H9 (cell line): ENCODE measurements around the gene PPP1R15A. TPM values are rescaled to one million over a fixed set of nuclear protein-coding genes. Genes with fewer than 3 reads are reported as not detected.

Source experiments
- DNase-seq: peaks from one replicate; pipeline ENCODE4 v3.0.0-alpha.2; 2017
- H2AFZ ChIP-seq: one replicate; pipeline ENCODE4 v1.6.1; 2013; ENCODE audit warnings: mild to moderate bottlenecking, low read length, control low read depth, moderate library complexity
- H2AK5ac ChIP-seq: 2 replicates; pipeline ENCODE4 v1.6.1; 2013; ENCODE audit warnings: low read length, control low read depth, mixed read lengths; ENCODE audit not compliant: insufficient read length
- H2BK120ac ChIP-seq: one replicate; pipeline ENCODE4 v1.6.1; 2013; ENCODE audit warnings: low read depth, mild to moderate bottlenecking, low read length, control low read depth, inconsistent platforms; ENCODE audit not compliant: poor library complexity, severe bottlenecking
- H2BK12ac ChIP-seq: 2 replicates; pipeline ENCODE4 v1.6.1; 2013; ENCODE audit warnings: low read length, control low read depth, mixed read lengths, low read depth; ENCODE audit not compliant: insufficient read length
- H2BK15ac ChIP-seq: 2 replicates; pipeline ENCODE4 v1.6.1; 2013; ENCODE audit warnings: low read depth, low read length, control low read depth
- H2BK20ac ChIP-seq: one replicate; pipeline ENCODE4 v1.6.1; 2013; ENCODE audit warnings: low read depth, mild to moderate bottlenecking, low read length, control low read depth, inconsistent platforms; ENCODE audit not compliant: poor library complexity, severe bottlenecking
- H2BK5ac ChIP-seq: 2 replicates; pipeline ENCODE4 v1.6.1; 2013; ENCODE audit warnings: low read length, control low read depth, mixed read lengths; ENCODE audit not compliant: insufficient read length
- H3K14ac ChIP-seq: 2 replicates; pipeline ENCODE4 v1.6.1; 2013; ENCODE audit warnings: low read length, control low read depth; ENCODE audit not compliant: insufficient read depth
- H3K18ac ChIP-seq: 2 replicates; pipeline ENCODE4 v1.6.1; 2013; ENCODE audit warnings: low read depth, mild to moderate bottlenecking, mixed read lengths, low read length, control low read depth; ENCODE audit not compliant: insufficient read length
- H3K23ac ChIP-seq: 2 replicates; pipeline ENCODE4 v1.6.1; 2013; ENCODE audit warnings: low read length, control low read depth, mixed read lengths, low read depth; ENCODE audit not compliant: insufficient read length
- H3K23me2 ChIP-seq: 2 replicates; pipeline ENCODE4 v1.6.1; 2013; ENCODE audit warnings: low read depth, mild to moderate bottlenecking, mixed read lengths, low read length, control low read depth; ENCODE audit not compliant: insufficient read length, poor library complexity, severe bottlenecking
- H3K27ac ChIP-seq: 2 replicates; pipeline ENCODE4 v1.5.1; 2013; ENCODE audit warnings: low read length, control low read depth, mixed read lengths, low read depth; ENCODE audit not compliant: insufficient read length
- H3K27me3 ChIP-seq: 2 replicates; pipeline ENCODE4 v1.6.1; 2013; ENCODE audit warnings: low read length, control low read depth, inconsistent platforms; ENCODE audit not compliant: insufficient read depth
- H3K4ac ChIP-seq: 2 replicates; pipeline ENCODE4 v1.6.1; 2013; ENCODE audit warnings: low read depth, mild to moderate bottlenecking, control low read depth, inconsistent platforms, low read length, moderate library complexity
- H3K4me1 ChIP-seq: 2 replicates; pipeline ENCODE4 v1.6.1; 2013; ENCODE audit warnings: low read length, control low read depth, inconsistent platforms; ENCODE audit not compliant: insufficient read depth
- H3K4me2 ChIP-seq: 2 replicates; pipeline ENCODE4 v1.6.1; 2013; ENCODE audit warnings: low read length, control low read depth, mixed read lengths; ENCODE audit not compliant: insufficient read length, insufficient read depth
- H3K56ac ChIP-seq: 2 replicates; pipeline ENCODE4 v1.6.1; 2013; ENCODE audit warnings: low read depth, mild to moderate bottlenecking, mixed read lengths, low read length, control low read depth; ENCODE audit not compliant: insufficient read length
- H3K79me1 ChIP-seq: 2 replicates; pipeline ENCODE4 v1.6.1; 2013; ENCODE audit warnings: low read depth, mild to moderate bottlenecking, moderate library complexity, low read length, control low read depth, inconsistent platforms; ENCODE audit not compliant: insufficient read depth, poor library complexity, severe bottlenecking
- H3K79me2 ChIP-seq: 2 replicates; pipeline ENCODE4 v1.6.1; 2013; ENCODE audit warnings: low read length, control low read depth, inconsistent platforms; ENCODE audit not compliant: insufficient read depth
- H3K9ac ChIP-seq: 2 replicates; pipeline ENCODE4 v1.6.1; 2013; ENCODE audit warnings: low read length, control low read depth, mixed read lengths; ENCODE audit not compliant: insufficient read length; ENCODE audit errors: extremely low read depth
- H3K9me3 ChIP-seq: one replicate; pipeline ENCODE4 v1.6.1; 2013; ENCODE audit warnings: low read depth, low read length, inconsistent platforms; ENCODE audit not compliant: control insufficient read depth
- H3T11ph ChIP-seq: one replicate; pipeline ENCODE4 v1.6.1; 2013; ENCODE audit warnings: mild to moderate bottlenecking, low read length, control low read depth, inconsistent platforms
- H4K20me1 ChIP-seq: one replicate; pipeline ENCODE4 v1.6.1; 2013; ENCODE audit not compliant: control insufficient read depth, insufficient read length, insufficient read depth
- H4K5ac ChIP-seq: 2 replicates; pipeline ENCODE4 v1.6.1; 2013; ENCODE audit warnings: low read depth, mild to moderate bottlenecking, mixed read lengths, low read length, control low read depth; ENCODE audit not compliant: insufficient read length
- H4K8ac ChIP-seq: replicated peaks from 2 replicates; pipeline ENCODE4 v1.6.1; 2013; ENCODE audit warnings: low read length, control low read depth, mixed read lengths, low read depth; ENCODE audit not compliant: insufficient read length
- H4K91ac ChIP-seq: 2 replicates; pipeline ENCODE4 v1.6.1; 2013; ENCODE audit warnings: low read depth, mild to moderate bottlenecking, moderate library complexity, mixed read lengths, low read length, control low read depth; ENCODE audit not compliant: insufficient read length
- H3K27ac Mint-ChIP-seq, 3 experiments: 2 replicates in 2 of 3; 3 replicates in 1 of 3; pipeline ENCODE4 v1.8.0; 2020 to 2021; ENCODE audit warnings: mixed read lengths in 3 of 3, mild to moderate bottlenecking in 1 of 3, moderate library complexity in 1 of 3
- H3K27me3 Mint-ChIP-seq: 2 replicates; pipeline ENCODE4 v1.8.0; 2021; ENCODE audit warnings: low read depth, mild to moderate bottlenecking, moderate library complexity, mixed read lengths
- H3K36me3 Mint-ChIP-seq, 3 experiments: 2 replicates in 2 of 3; 3 replicates in 1 of 3; pipeline ENCODE4 v1.8.0; 2020 to 2021; ENCODE audit warnings: low read depth in 3 of 3, mixed read lengths in 3 of 3; ENCODE audit not compliant: insufficient read depth in 1 of 3
- H3K4me1 Mint-ChIP-seq, 2 experiments: 2 replicates each; pipeline ENCODE4 v1.8.0; 2020; ENCODE audit warnings: mixed read lengths in 2 of 2
- H3K4me3 Mint-ChIP-seq, 2 experiments: 2 replicates in 1 of 2; 3 replicates in 1 of 2; pipeline ENCODE4 v1.8.0; 2020 to 2021; ENCODE audit warnings: mild to moderate bottlenecking in 2 of 2, mixed read lengths in 2 of 2, moderate library complexity in 1 of 2
- H3K9me3 Mint-ChIP-seq, 2 experiments: 2 replicates in 1 of 2; 3 replicates in 1 of 2; pipeline ENCODE4 v1.8.0; 2020; ENCODE audit warnings: mild to moderate bottlenecking in 2 of 2, mixed read lengths in 2 of 2, moderate library complexity in 1 of 2
- CTCF ChIP-seq: fragments of 200-600 bp; sonication (generic); conservative IDR thresholded peaks from 3 replicates; pipeline ENCODE4 v1.8.0; 2021; ENCODE audit warnings: antibody characterized with exemption, mild to moderate bottlenecking
- WGBS: extraction: QIAGEN DNeasy Blood & Tissue Kit; methylation state at CpG from one replicate; pipeline ENCODE4 v1.1.7; 2013; ENCODE audit warnings: missing lambda C conversion rate, low lambda C conversion rate, mixed read lengths; ENCODE audit not compliant: insufficient read length; ENCODE audit errors: extremely low coverage; 5-methylcytosine and 5-hydroxymethylcytosine counted together
- total RNA-seq: library from RNA; stranded (reverse); gene quantifications from 2 replicates; pipeline ENCODE4 v1.2.1, GENCODE V29; 2021

PPP1R15A gene
- total RNA-seq, 1 experiment from 2014 or later, result 17.2 TPM

GRCh38 chr19:48842789-48843162 lies 29.4 kb upstream of the PPP1R15A start:
- DNase-seq, result peak; percentile 71
- Histone ChIP-seq H2BK20ac (no peak overlapping the region), H3K27me3 (no peaks in the 10 kb centered on the region), H4K8ac (no peak overlapping the region), H4K5ac (no peak overlapping the region), H3K18ac (no peak overlapping the region), H3K27ac (no peak overlapping the region), H3K23ac (no peak overlapping the region), H3K79me2 (no peaks in the 10 kb centered on the region), H3K23me2 (no peaks in the 10 kb centered on the region), H4K20me1 (no peaks in the 10 kb centered on the region), H3K14ac (no peak overlapping the region), H3K4ac (no peak overlapping the region), H2BK120ac (no peak overlapping the region), H3K56ac (no peak overlapping the region), H2AK5ac (no peak overlapping the region), H3K9ac (no peak overlapping the region), H3K4me1 (no peaks in the 10 kb centered on the region), H3K4me2 (no peak overlapping the region), H4K91ac (no peak overlapping the region), H2AFZ (no peak overlapping the region), H3K9me3 (no peaks in the 10 kb centered on the region), H3T11ph (no peak overlapping the region), H2BK15ac (no peak overlapping the region), H2BK5ac (no peak overlapping the region), H3K79me1 (no peaks in the 10 kb centered on the region), H2BK12ac (no peak overlapping the region)
- H3K27ac Mint-ChIP-seq, result 0 out of 7 replicates have a peak overlapping the region, but pooled peaks of 1 of the 3 experiments have one; percentile 77
- peak; percentile 87 for TF ChIP-seq CTCF
- no CpG with 5 or more reads among the region's 2 CpGs for WGBS
- H3K4me1 Mint-ChIP-seq, result peaks cover 6 to 11% of the 10 kb centered on the region in 2 experiments
- no peaks in the 10 kb centered on the region for H3K9me3 Mint-ChIP-seq
- H3K4me3 Mint-ChIP-seq, result no peak overlapping the region
- H3K27me3 Mint-ChIP-seq, result no peaks in the 10 kb centered on the region
- peaks cover 4 to 24% (median 23%) of the 10 kb centered on the region in 3 experiments for H3K36me3 Mint-ChIP-seq
